ENCODE data around the gene HMCN1. TPM values are rescaled to one million over a fixed set of nuclear protein-coding genes. Genes with fewer than 3 reads are reported as not detected.

The HMCN1 gene
- total RNA-seq, 1 donor from 2014 or later = 28.0 TPM

DNA sequence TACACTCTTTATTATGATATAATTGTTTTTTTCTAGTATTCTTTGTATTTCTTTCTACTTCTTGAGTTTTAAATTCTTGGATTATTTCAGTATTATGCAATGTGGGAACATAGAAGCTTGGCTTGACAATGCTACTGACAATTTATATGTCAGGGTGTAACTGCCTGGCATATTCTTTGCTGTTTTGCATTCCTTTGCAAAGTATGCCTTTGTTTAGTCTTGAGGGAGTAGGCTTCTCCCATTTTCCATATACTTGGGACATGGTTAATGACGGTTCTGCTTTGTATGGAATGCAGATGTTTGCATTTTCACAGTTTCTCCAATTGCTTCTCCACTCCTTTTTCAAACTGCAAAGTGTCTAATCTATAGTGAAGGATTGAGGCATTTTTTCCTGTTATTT is 109.8 kb downstream of the HMCN1 start:
- no peaks in the 10 kb centered on the region for H3K9me3 ChIP-seq
- H3K4me1 ChIP-seq = no peaks in the 10 kb centered on the region
- no peak overlapping the region for H3K27ac ChIP-seq
- H3K4me3 ChIP-seq = no peak overlapping the region
- ATAC-seq = no peak
- intact Hi-C loops (cut with DNase I) = no loop called here
- TF ChIP-seq, protein P1, sequence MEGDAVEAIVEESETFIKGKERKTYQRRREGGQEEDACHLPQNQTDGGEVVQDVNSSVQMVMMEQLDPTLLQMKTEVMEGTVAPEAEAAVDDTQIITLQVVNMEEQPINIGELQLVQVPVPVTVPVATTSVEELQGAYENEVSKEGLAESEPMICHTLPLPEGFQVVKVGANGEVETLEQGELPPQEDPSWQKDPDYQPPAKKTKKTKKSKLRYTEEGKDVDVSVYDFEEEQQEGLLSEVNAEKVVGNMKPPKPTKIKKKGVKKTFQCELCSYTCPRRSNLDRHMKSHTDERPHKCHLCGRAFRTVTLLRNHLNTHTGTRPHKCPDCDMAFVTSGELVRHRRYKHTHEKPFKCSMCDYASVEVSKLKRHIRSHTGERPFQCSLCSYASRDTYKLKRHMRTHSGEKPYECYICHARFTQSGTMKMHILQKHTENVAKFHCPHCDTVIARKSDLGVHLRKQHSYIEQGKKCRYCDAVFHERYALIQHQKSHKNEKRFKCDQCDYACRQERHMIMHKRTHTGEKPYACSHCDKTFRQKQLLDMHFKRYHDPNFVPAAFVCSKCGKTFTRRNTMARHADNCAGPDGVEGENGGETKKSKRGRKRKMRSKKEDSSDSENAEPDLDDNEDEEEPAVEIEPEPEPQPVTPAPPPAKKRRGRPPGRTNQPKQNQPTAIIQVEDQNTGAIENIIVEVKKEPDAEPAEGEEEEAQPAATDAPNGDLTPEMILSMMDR (IDR thresholded peaks at IDR 0.05) = no peak
- no peak for DNase-seq
- H3K36me3 ChIP-seq = no peaks in the 10 kb centered on the region
- no peaks in the 10 kb centered on the region for H3K27me3 ChIP-seq (ENCODE audit: low read depth)

DNA sequence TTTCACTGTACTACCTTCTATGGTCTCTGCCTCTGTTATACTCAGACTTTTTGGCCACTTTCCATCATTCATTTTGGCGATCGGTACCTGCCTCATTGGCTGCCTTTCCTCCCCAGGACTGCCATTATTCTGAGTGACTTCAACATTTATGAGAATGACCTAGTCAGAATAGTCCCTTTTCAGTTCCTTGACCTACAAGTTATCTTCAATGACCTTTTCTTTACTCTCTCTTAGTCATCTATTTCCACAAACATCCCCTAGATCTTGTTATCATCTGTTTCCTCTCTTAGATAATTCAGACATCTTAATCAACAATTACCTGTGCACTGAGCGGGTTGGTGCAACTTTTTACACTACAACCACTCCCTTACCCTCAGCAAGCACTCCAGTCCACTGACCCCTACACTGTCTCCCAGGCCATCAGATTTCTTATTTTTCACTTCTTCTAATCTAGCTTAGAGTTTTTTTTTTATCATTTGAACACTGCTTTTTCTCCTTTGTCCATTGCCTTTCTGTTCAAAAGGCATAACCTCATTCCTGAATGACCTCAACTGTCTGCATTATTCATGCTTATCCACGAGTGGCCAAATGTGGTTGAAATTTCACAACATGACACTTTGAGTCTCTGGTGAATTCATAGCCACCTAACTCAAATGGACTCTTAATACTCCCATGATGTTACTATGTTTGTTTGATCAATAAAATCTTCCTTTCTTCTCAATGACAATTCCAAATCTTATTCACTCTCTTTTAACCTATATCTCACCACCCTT is 112.7 kb downstream of the HMCN1 start:
- no peak overlapping the region for H3K4me3 ChIP-seq
- H3K4me1 ChIP-seq = no peaks in the 10 kb centered on the region
- H3K9me3 ChIP-seq = no peaks in the 10 kb centered on the region
- no peaks in the 10 kb centered on the region for H3K27me3 ChIP-seq (ENCODE audit: low read depth)
- DNase-seq (no peak), ATAC-seq (no peak)
- intact Hi-C loops (cut with DNase I) = no loop called here
- TF ChIP-seq, protein P1 (IDR thresholded peaks at IDR 0.05) = no peak
- no peak overlapping the region for H3K27ac ChIP-seq
- H3K36me3 ChIP-seq = no peaks in the 10 kb centered on the region

DNA sequence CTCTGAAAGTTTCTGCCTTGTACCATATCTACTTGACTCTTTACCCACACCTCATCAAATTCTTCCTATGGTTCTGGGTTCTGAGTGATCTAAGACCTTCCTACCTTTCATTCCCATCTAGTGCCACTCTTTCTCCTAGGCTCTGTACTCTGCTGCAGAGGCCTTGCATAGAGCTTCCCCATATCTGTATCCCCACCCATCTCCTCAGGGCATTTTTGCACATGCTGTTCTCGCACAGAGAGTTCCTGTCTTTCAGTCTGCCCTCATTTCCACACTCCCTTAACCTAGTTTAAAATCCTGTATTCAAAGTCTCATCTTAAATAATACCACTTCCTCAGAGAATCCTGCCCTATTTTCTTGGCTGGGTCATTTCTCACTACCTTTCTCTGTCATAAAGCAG is 114.8 kb downstream of the HMCN1 start:
- H3K4me3 ChIP-seq = no peak overlapping the region
- intact Hi-C loops (cut with DNase I) = no loop called here
- H3K9me3 ChIP-seq = no peaks in the 10 kb centered on the region
- ATAC-seq (no peak), DNase-seq (no peak)
- no peaks in the 10 kb centered on the region for H3K27me3 ChIP-seq (ENCODE audit: low read depth)
- no peak overlapping the region for H3K27ac ChIP-seq
- TF ChIP-seq, protein P1 (IDR thresholded peaks at IDR 0.05) = no peak
- no peaks in the 10 kb centered on the region for H3K4me1 ChIP-seq
- no peaks in the 10 kb centered on the region for H3K36me3 ChIP-seq

DNA sequence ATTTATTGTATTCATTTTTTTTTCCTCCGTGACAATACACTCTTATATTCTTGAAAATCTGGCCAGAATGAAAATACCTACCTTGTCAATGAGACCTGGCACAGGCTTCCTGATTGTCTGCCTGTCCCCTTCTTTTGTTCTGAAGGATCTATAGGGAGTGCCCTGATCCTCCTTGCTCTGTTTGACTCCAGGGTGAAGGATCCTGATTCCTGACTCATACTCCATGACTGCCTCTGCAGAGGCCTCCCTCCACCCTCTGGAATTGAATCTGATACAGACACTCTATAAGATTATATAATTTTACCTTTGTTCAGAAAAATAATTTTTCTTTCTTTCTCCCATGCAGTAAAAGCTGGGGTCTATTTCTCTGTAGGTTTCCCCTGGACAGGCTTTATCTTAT is 116.2 kb downstream of the HMCN1 start:
- no peaks in the 10 kb centered on the region for H3K36me3 ChIP-seq
- ATAC-seq (no peak), DNase-seq (no peak)
- intact Hi-C loops (cut with DNase I) = no loop called here
- TF ChIP-seq, protein P1 (IDR thresholded peaks at IDR 0.05) = no peak
- no peaks in the 10 kb centered on the region for H3K9me3 ChIP-seq
- H3K4me3 ChIP-seq = no peak overlapping the region
- H3K27ac ChIP-seq = no peak overlapping the region
- H3K4me1 ChIP-seq = no peaks in the 10 kb centered on the region
- H3K27me3 ChIP-seq (ENCODE audit: low read depth) = no peaks in the 10 kb centered on the region

DNA sequence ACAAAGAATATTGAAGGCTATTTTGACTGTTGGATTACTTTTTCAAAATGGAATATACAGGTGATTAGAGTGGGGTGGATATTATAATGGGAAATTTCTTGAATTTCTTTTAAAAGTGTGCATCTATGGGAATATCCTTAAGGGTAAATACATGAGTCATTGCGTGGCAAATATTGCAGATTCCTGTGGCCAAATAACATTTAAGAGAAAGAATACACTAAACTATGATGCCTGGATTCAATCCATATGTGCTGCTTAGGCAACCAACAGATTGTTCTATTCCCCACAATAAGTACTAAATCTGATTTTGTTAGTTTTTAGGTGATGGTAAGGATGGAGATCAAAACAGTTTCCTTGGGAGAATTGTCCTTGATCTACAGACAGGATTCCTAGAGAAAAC is 119.5 kb downstream of the HMCN1 start:
- no peaks in the 10 kb centered on the region for H3K36me3 ChIP-seq
- no peak for DNase-seq
- H3K27ac ChIP-seq = no peak overlapping the region
- no peaks in the 10 kb centered on the region for H3K9me3 ChIP-seq
- H3K4me1 ChIP-seq = no peaks in the 10 kb centered on the region
- intact Hi-C loops (cut with DNase I) = no loop called here
- TF ChIP-seq, protein P1 (IDR thresholded peaks at IDR 0.05) = no peak
- no peaks in the 10 kb centered on the region for H3K27me3 ChIP-seq (ENCODE audit: low read depth)
- H3K4me3 ChIP-seq = no peak overlapping the region
- no peak for ATAC-seq
